ENCODE measurements around the gene MBTPS2. TPM values are rescaled to one million over a fixed set of nuclear protein-coding genes. Genes with fewer than 3 reads are reported as not detected.

Gene MBTPS2
- total and polyA plus RNA-seq, 9 of the 15 experiments (the other 6 are each of a cell fraction or from before 2014, with no cell fraction given), result 2.3 to 18.7 (median 4.0) TPM

DNA sequence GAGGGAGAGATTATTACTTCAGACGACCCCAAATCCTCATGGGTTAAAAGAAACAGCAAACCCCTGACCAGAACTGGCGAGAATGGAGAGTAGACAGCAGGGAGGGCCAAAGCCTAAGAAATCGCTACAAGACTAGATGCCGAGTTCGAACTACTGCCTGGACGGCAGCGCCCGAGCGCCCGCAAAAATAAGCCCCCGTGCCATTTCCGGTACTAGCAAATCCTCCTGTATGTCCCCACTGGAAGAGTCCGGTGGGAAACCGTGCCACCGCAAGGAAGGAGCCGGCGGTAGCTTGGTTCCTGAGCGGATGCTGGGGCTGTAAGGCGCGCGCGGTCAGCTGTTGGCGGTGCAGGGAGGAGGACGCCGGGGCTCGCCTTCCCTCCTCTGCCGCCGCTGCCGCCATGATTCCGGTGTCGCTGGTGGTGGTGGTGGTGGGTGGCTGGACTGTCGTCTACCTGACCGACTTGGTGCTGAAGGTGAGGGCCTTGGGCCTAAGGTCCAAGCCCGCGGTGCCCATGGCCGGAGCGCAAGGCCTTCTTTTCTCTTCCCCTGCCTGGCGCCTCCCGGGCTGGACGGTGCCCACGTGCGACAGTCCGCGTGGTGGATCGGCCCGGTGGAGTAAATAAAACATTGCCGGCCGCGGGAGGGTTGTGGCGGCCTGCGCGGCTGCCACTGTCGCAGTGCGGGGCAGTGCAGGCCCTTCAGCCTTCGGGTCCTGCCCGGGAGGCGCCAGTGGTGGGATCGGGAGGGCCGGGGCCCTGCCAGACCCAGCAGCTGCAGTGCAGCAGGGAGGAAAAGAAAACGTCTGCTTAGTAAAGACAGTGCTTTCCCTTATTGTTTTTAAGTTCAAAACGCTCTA lies at the start of gene MBTPS2 (continued):
- TF ChIP-seq PHF8 (IDR thresholded peaks at IDR 0.05; ENCODE audit: borderline replicate concordance, low read length) (peak; percentile 93), RAD51 (IDR thresholded peaks at IDR 0.05; ENCODE audit: borderline replicate concordance, low read depth) (no peak), TRIM24 (IDR thresholded peaks at IDR 0.05) (peak in 1 of 2 experiments; percentile 97; a peak in 2 of 4 replicates), CBFA2T3 (IDR thresholded peaks at IDR 0.05) (no peak), KAT2B (IDR thresholded peaks at IDR 0.05; ENCODE audit: low read depth, low read length) (no peak), PTRF (tag; IDR thresholded peaks at IDR 0.05) (no peak), ZNF668 (CRISPR knock-in tag; IDR thresholded peaks at IDR 0.05) (no peak), ZNF444 (CRISPR knock-in tag; IDR thresholded peaks at IDR 0.05) (no peak), SPI1 (IDR thresholded peaks at IDR 0.05; ENCODE audit: borderline replicate concordance, low read depth, low read length) (no peak), POLR3G (IDR thresholded peaks at IDR 0.05; ENCODE audit: extremely low read depth, insufficient read length, insufficient replicate concordance) (no peak), CBFB (CRISPR knock-in tag; IDR thresholded peaks at IDR 0.05) (no peak), CBX3 (IDR thresholded peaks at IDR 0.05; ENCODE audit: borderline replicate concordance in 1 of 2, low read length in 2 of 2) (peak in 1 of 2 experiments; percentile 64; a peak in 1 of 3 replicates), NONO (IDR thresholded peaks at IDR 0.05; ENCODE audit: low read depth in 2 of 2, low read length in 1 of 2) (0 out of 4 replicates have a peak, but pooled peaks of 1 of the 2 experiments have one; percentile 31), CBX2 (IDR thresholded peaks at IDR 0.05; ENCODE audit: insufficient read depth, low read length, poor library complexity, severe bottlenecking) (no peak), POLR2A (conservative IDR thresholded peaks at IDR 0.05) (peak; percentile 85), ZNF707 (CRISPR knock-in tag; conservative IDR thresholded peaks at IDR 0.05) (no peak), ZFP30 (CRISPR knock-in tag; IDR thresholded peaks at IDR 0.05; ENCODE audit: borderline replicate concordance) (no peak), MAFG (tag; conservative IDR thresholded peaks at IDR 0.05) (no peak), COPS2 (conservative IDR thresholded peaks at IDR 0.05) (no peak), KAT7 (CRISPR knock-in tag; IDR thresholded peaks at IDR 0.05; ENCODE audit: borderline replicate concordance) (peak; percentile 45; the same call in 1 of the 2 replicates), GATA2 (CRISPR knock-in tag; IDR thresholded peaks at IDR 0.05) (no peak), ATF7 (IDR thresholded peaks at IDR 0.05) (peak; percentile 68)
- TF ChIP-seq, protein P1, sequence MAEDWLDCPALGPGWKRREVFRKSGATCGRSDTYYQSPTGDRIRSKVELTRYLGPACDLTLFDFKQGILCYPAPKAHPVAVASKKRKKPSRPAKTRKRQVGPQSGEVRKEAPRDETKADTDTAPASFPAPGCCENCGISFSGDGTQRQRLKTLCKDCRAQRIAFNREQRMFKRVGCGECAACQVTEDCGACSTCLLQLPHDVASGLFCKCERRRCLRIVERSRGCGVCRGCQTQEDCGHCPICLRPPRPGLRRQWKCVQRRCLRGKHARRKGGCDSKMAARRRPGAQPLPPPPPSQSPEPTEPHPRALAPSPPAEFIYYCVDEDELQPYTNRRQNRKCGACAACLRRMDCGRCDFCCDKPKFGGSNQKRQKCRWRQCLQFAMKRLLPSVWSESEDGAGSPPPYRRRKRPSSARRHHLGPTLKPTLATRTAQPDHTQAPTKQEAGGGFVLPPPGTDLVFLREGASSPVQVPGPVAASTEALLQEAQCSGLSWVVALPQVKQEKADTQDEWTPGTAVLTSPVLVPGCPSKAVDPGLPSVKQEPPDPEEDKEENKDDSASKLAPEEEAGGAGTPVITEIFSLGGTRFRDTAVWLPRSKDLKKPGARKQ (CRISPR knock-in tag; IDR thresholded peaks at IDR 0.05), result no peak
- TF ChIP-seq, protein P2, sequence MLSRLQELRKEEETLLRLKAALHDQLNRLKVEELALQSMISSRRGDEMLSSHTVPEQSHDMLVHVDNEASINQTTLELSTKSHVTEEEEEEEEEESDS (CRISPR knock-in tag; IDR thresholded peaks at IDR 0.05), result no peak
- TF ChIP-seq, protein P3, sequence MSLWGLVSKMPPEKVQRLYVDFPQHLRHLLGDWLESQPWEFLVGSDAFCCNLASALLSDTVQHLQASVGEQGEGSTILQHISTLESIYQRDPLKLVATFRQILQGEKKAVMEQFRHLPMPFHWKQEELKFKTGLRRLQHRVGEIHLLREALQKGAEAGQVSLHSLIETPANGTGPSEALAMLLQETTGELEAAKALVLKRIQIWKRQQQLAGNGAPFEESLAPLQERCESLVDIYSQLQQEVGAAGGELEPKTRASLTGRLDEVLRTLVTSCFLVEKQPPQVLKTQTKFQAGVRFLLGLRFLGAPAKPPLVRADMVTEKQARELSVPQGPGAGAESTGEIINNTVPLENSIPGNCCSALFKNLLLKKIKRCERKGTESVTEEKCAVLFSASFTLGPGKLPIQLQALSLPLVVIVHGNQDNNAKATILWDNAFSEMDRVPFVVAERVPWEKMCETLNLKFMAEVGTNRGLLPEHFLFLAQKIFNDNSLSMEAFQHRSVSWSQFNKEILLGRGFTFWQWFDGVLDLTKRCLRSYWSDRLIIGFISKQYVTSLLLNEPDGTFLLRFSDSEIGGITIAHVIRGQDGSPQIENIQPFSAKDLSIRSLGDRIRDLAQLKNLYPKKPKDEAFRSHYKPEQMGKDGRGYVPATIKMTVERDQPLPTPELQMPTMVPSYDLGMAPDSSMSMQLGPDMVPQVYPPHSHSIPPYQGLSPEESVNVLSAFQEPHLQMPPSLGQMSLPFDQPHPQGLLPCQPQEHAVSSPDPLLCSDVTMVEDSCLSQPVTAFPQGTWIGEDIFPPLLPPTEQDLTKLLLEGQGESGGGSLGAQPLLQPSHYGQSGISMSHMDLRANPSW (CRISPR knock-in tag; IDR thresholded peaks at IDR 0.05), result no peak

Measured in K562 (cell line).